H1 (cell line): ENCODE results near the gene BCAS3. TPM values are rescaled to one million over a fixed set of nuclear protein-coding genes. Genes with fewer than 3 reads are reported as not detected.

ENCODE experiments used
- CTCF ChIA-PET: fragments of 300-600 bp; sonication (Branson Sonifier 250); formaldehyde crosslinking; loops from one replicate; lab custom pipeline; 2021; ENCODE audit not compliant: partially characterized antibody; lab: Charles Lee
- POLR2A ChIA-PET: fragments of 300-600 bp; sonication (Branson Sonifier 250); formaldehyde crosslinking; loops from one replicate; lab custom pipeline; 2021; ENCODE audit warnings: inconsistent platforms; ENCODE audit not compliant: partially characterized antibody; lab: Charles Lee
- DNase-seq, 2 experiments: peaks; one replicate each; pipeline versions ENCODE4 v3.0.0 to v3.0.0-alpha.2; 2010 to 2022; ENCODE audit warnings: low spot score in 2 of 2, low read depth in 1 of 2, mixed read lengths in 1 of 2
- FAIRE-seq: peaks from 2 replicates; lab custom pipeline; 2011; peaks lifted over from hg19 to GRCh38; lab: Jason Lieb, UNC
- H2AFZ ChIP-seq: 2 replicates; pipeline ENCODE4 v1.8.1; 2012; ENCODE audit warnings: low read length, inconsistent platforms
- H2AK5ac ChIP-seq: 2 replicates; pipeline ENCODE4 v1.6.1; 2013; ENCODE audit warnings: low read depth, low read length
- H2BK120ac ChIP-seq: replicated peaks from 2 replicates; pipeline ENCODE3; 2013; ENCODE audit warnings: low read depth, low read length, inconsistent platforms
- H2BK12ac ChIP-seq: 2 replicates; pipeline ENCODE4 v1.6.1; 2013; ENCODE audit warnings: low read depth, low read length
- H2BK15ac ChIP-seq: 2 replicates; pipeline ENCODE4 v1.6.1; 2013; ENCODE audit warnings: low read length
- H2BK20ac ChIP-seq: 2 replicates; pipeline ENCODE4 v1.6.1; 2013; ENCODE audit warnings: low read length
- H2BK5ac ChIP-seq: 2 replicates; pipeline ENCODE4 v1.6.1; 2013; ENCODE audit warnings: low read depth, low read length
- H3K14ac ChIP-seq: 2 replicates; pipeline ENCODE4 v1.6.1; 2013; ENCODE audit warnings: inconsistent platforms; ENCODE audit not compliant: insufficient read length
- H3K18ac ChIP-seq: 2 replicates; pipeline ENCODE4 v1.6.1; 2013; ENCODE audit warnings: low read length; ENCODE audit errors: extremely low read depth
- H3K23ac ChIP-seq: 2 replicates; pipeline ENCODE4 v1.6.1; 2013; ENCODE audit warnings: inconsistent platforms; ENCODE audit not compliant: insufficient read length
- H3K23me2 ChIP-seq: 2 replicates; pipeline ENCODE4 v1.6.1; 2013; ENCODE audit warnings: low read depth, low read length
- H3K27ac ChIP-seq: 2 replicates; pipeline ENCODE4 v1.6.1; 2011; ENCODE audit warnings: low read depth, low read length, inconsistent platforms
- H3K27me3 ChIP-seq, 4 experiments: replicated peaks in 1 of 4; 1 replicate in 1 of 4; 2 replicates in 3 of 4; pipeline versions ENCODE4 v1.6.1 to v1.8.1; 2011 to 2013; ENCODE audit warnings: low read length in 3 of 4, mild to moderate bottlenecking in 3 of 4, inconsistent platforms in 2 of 4, mixed read lengths in 2 of 4, moderate library complexity in 1 of 4; ENCODE audit not compliant: control insufficient read depth in 3 of 4, insufficient read depth in 3 of 4; ENCODE audit errors: extremely low read depth in 1 of 4
- H3K36me3 ChIP-seq, 4 experiments: 2 replicates each; pipeline versions ENCODE4 v1.6.1 to v1.8.1; 2011 to 2013; ENCODE audit warnings: mild to moderate bottlenecking in 4 of 4, low read length in 3 of 4, moderate library complexity in 2 of 4, control low read depth in 1 of 4, inconsistent platforms in 1 of 4; ENCODE audit not compliant: insufficient read depth in 4 of 4, control insufficient read depth in 2 of 4
- H3K4ac ChIP-seq: replicated peaks from 2 replicates; pipeline ENCODE3; 2013; ENCODE audit warnings: low read length, low read depth, mixed read lengths, inconsistent platforms; ENCODE audit not compliant: insufficient read length
- H3K4me1 ChIP-seq, 4 experiments: replicated peaks in 1 of 4; 1 replicate in 1 of 4; 2 replicates in 3 of 4; pipeline versions ENCODE4 v1.6.1 to v1.8.1; 2011 to 2013; ENCODE audit warnings: low read length in 3 of 4, inconsistent platforms in 2 of 4, mixed read lengths in 1 of 4; ENCODE audit not compliant: insufficient read depth in 4 of 4, control insufficient read depth in 3 of 4
- H3K4me2 ChIP-seq, 2 experiments: 2 replicates each; pipeline versions ENCODE4 v1.6.1 to v1.8.1; 2011 to 2013; ENCODE audit warnings: low read depth in 2 of 2, low read length in 2 of 2, control low read depth in 1 of 2, inconsistent platforms in 1 of 2, mild to moderate bottlenecking in 1 of 2; ENCODE audit not compliant: insufficient read depth in 1 of 2
- H3K4me3 ChIP-seq, 4 experiments: fragments of 200-600, 300-600 bp in 1 of 4; sonication (generic), shearing (Covaris generic), sonication (Bioruptor Twin) in 1 of 4; 2 replicates each; pipeline versions ENCODE4 v1.5.1 to v1.8.1; 2011 to 2016; ENCODE audit warnings: low read length in 4 of 4, low read depth in 3 of 4, control low read depth in 2 of 4, inconsistent platforms in 2 of 4, mild to moderate bottlenecking in 2 of 4, mixed read lengths in 1 of 4, moderate library complexity in 1 of 4; ENCODE audit not compliant: insufficient read depth in 2 of 4; ENCODE audit errors: extremely low read depth in 1 of 4
- H3K56ac ChIP-seq: replicated peaks from 2 replicates; pipeline ENCODE3; 2013; ENCODE audit warnings: low read depth, mild to moderate bottlenecking, mixed read lengths, low read length, inconsistent platforms; ENCODE audit not compliant: insufficient read length
- H3K79me1 ChIP-seq: 2 replicates; pipeline ENCODE4 v1.6.1; 2013; ENCODE audit warnings: low read depth, low read length, control low read depth
- H3K79me2 ChIP-seq, 2 experiments: 2 replicates each; pipeline versions ENCODE4 v1.6.1 to v1.8.1; 2012 to 2013; ENCODE audit warnings: low read length in 2 of 2, mild to moderate bottlenecking in 2 of 2, inconsistent platforms in 1 of 2; ENCODE audit not compliant: insufficient read depth in 2 of 2, control insufficient read depth in 1 of 2
- H3K9ac ChIP-seq, 4 experiments: replicated peaks in 1 of 4; 1 replicate in 1 of 4; 2 replicates in 3 of 4; pipeline versions ENCODE4 v1.6.1 to v1.8.1; 2011 to 2013; ENCODE audit warnings: low read depth in 3 of 4, low read length in 3 of 4, control low read depth in 2 of 4, mild to moderate bottlenecking in 2 of 4, moderate library complexity in 2 of 4, inconsistent platforms in 1 of 4; ENCODE audit errors: extremely low read depth in 1 of 4
- H3K9me3 ChIP-seq, 2 experiments: 2 replicates each; pipeline versions ENCODE4 v1.6.1 to v1.8.1; 2012 to 2013; ENCODE audit warnings: mild to moderate bottlenecking in 2 of 2, moderate library complexity in 2 of 2, control low read depth in 1 of 2, inconsistent platforms in 1 of 2, low read depth in 1 of 2, low read length in 1 of 2, mixed read lengths in 1 of 2; ENCODE audit not compliant: insufficient read depth in 2 of 2
- H4K20me1 ChIP-seq, 2 experiments: replicated peaks in 1 of 2; 2 replicates each; pipeline versions ENCODE3 to v1.8.1; 2011 to 2013; ENCODE audit warnings: inconsistent platforms in 2 of 2, low read length in 2 of 2, mild to moderate bottlenecking in 1 of 2; ENCODE audit not compliant: insufficient read depth in 2 of 2, control insufficient read depth in 1 of 2
- H4K5ac ChIP-seq: 2 replicates; pipeline ENCODE4 v1.6.1; 2013; ENCODE audit warnings: low read length, low read depth, mixed read lengths, inconsistent platforms; ENCODE audit not compliant: insufficient read length
- H4K8ac ChIP-seq: 2 replicates; pipeline ENCODE4 v1.8.0; 2013; ENCODE audit warnings: mild to moderate bottlenecking, moderate library complexity, low read length, inconsistent platforms; ENCODE audit not compliant: insufficient read depth; ENCODE audit errors: extremely low read depth
- H4K91ac ChIP-seq: replicated peaks from 2 replicates; pipeline ENCODE3; 2013; ENCODE audit warnings: low read length, mixed read lengths, inconsistent platforms; ENCODE audit not compliant: insufficient read length
- ATF3 ChIP-seq: IDR thresholded peaks from 2 replicates; pipeline ENCODE4 v1.6.1; 2011; ENCODE audit warnings: low read depth, mild to moderate bottlenecking, low read length; ENCODE audit not compliant: insufficient read depth
- CHD1 ChIP-seq: IDR thresholded peaks from 2 replicates; pipeline ENCODE4 v1.6.1; 2012; ENCODE audit warnings: low read depth, low read length, improper control_type of control experiment
- FOSL1 ChIP-seq: IDR thresholded peaks from 2 replicates; pipeline ENCODE4 v1.6.1; 2011; ENCODE audit warnings: mild to moderate bottlenecking, low read depth, low read length, moderate library complexity; ENCODE audit not compliant: insufficient read depth
- JUND ChIP-seq: IDR thresholded peaks from 2 replicates; pipeline ENCODE4 v1.6.1; 2011; ENCODE audit warnings: mild to moderate bottlenecking, improper control_type of control experiment, low read length
- TAF1 ChIP-seq: IDR thresholded peaks from 2 replicates; pipeline ENCODE4 v1.6.1; 2011; ENCODE audit warnings: mild to moderate bottlenecking, low read depth, low read length
- TEAD4 ChIP-seq: IDR thresholded peaks from 2 replicates; pipeline ENCODE4 v1.6.1; 2012; ENCODE audit warnings: low read depth, low read length, inconsistent platforms, mixed read lengths
- WGBS, 2 experiments: shearing (Covaris generic) in 1 of 2; methylation state at CpG; one replicate each; pipeline versions ENCODE4 v1.1.6 to v1.1.7; 2013 to 2015; ENCODE audit warnings: low lambda C conversion rate in 2 of 2, mixed read lengths in 2 of 2, inconsistent platforms in 1 of 2, low coverage in 1 of 2, missing lambda C conversion rate in 1 of 2; ENCODE audit not compliant: insufficient replicate concordance in 2 of 2, insufficient coverage in 1 of 2, insufficient read length in 1 of 2; ENCODE audit errors: extremely low coverage in 1 of 2, missing lambda C conversion rate in 1 of 2; 5-methylcytosine and 5-hydroxymethylcytosine counted together
- polyA plus RNA-seq, 7 experiments: library from polyadenylated mRNA; depleted of rRNA in 3 of 7; stranded (reverse) in 5 of 7; unstranded in 2 of 7; fragments of >200 nt in 5 of 7; fragments of 200-250 nt in 2 of 7; gene quantifications; 1 replicate in 5 of 7; 2 replicates in 1 of 7; 4 replicates in 1 of 7; pipeline versions ENCODE4 v1.2.1 to v1.2.3, GENCODE V29; 2011 to 2013; ENCODE audit warnings: missing spikeins in 2 of 7, mixed read lengths in 2 of 7
- total RNA-seq: library from RNA; stranded (reverse); fragmentation: NEBNext Ultra II Directional; extraction: Animal tissue kit (Norgen Biotek cat#: 25700); gene quantifications from 2 replicates; pipeline ENCODE4 v1.2.1, GENCODE V29; 2021

Gene BCAS3
- total and polyA plus RNA-seq, 2 of the 8 experiments (the other 6 are each of a cell fraction or from before 2014, with no cell fraction given): 9.9 to 13.3 TPM

GRCh38 chr17:60740584-60740983, 62.9 kb downstream of the BCAS3 start:
- Histone ChIP-seq H3K9ac (no peak overlapping the region), H2BK5ac (no peak overlapping the region), H4K5ac (no peak overlapping the region), H2BK20ac (no peak overlapping the region), H3K27ac (no peak overlapping the region), H3K36me3 (no peaks in the 10 kb centered on the region), H4K20me1 (no peaks in the 10 kb centered on the region), H3K14ac (no peak overlapping the region), H2AK5ac (no peak overlapping the region), H3K79me2 (no peaks in the 10 kb centered on the region), H4K91ac (no peak overlapping the region), H3K23me2 (no peaks in the 10 kb centered on the region; the same call in 1 of the 2 replicates), H3K9me3 (no peaks in the 10 kb centered on the region), H3K4ac (no peak overlapping the region), H3K4me1 (peaks cover 0 to 4% (median 1%) of the 10 kb centered on the region in 4 experiments; a peak in 1 of 7 replicates), H2AFZ (no peak overlapping the region), H3K4me3 (no peak overlapping the region), H2BK120ac (no peak overlapping the region), H3K56ac (no peak overlapping the region), H3K79me1 (no peaks in the 10 kb centered on the region), H2BK15ac (no peak overlapping the region), H4K8ac (no peak overlapping the region), H3K4me2 (no peak overlapping the region), H3K18ac (no peak overlapping the region), H3K27me3 (no peaks in the 10 kb centered on the region), H3K23ac (no peak overlapping the region), H2BK12ac (no peak overlapping the region)
- POLR2A ChIA-PET: interaction anchor here (0.5 kb wide), 1 partner anchor 102 kb away, joined by 3 read pairs; no protein-coding TSS in a partner anchor
- WGBS, 2 experiments: 89% methylated on average over 4 of the region's 4 CpGs; no CpG with 5 or more reads in 1 of the 2 experiments
- DNase-seq (no peak), FAIRE-seq (no peak)
- TF ChIP-seq JUND (no peak), TAF1 (no peak), CHD1 (no peak), ATF3 (no peak), FOSL1 (no peak), TEAD4 (no peak)
- CTCF ChIA-PET: interaction anchor here (1.4 kb wide), 1 partner anchor 20 kb away, joined by 3 read pairs; no protein-coding TSS in a partner anchor
